ENCODE results near the gene DCC.
"Not testable (repeated sequence)": the region's sequence is repeated elsewhere in the genome, so short reads cannot be mapped to it uniquely, and the experiment has no call there.

The DCC gene

GRCh38 chr18:52344881-52345280, 4.9 kb downstream of the DCC start:
- TF ChIP-seq CTCF (conservative IDR thresholded peaks at IDR 0.05; ENCODE audit: low read length) = no peak
- no peak overlapping the region for H3K4me3 ChIP-seq (ENCODE audit: low read length)
- DNase-seq (ENCODE audit: low read depth) = no peak

- no peak for DNase-seq (ENCODE audit: low read depth)
- TF ChIP-seq CTCF (conservative IDR thresholded peaks at IDR 0.05; ENCODE audit: low read length) = no peak
- no peak overlapping the region for H3K4me3 ChIP-seq (ENCODE audit: low read length)
These were observed 5.4 kb downstream of the DCC start for GRCh38 chr18:52345428-52345827.

GRCh38 chr18:52348209-52348608, 8.2 kb downstream of the DCC start:
- DNase-seq (ENCODE audit: low read depth) = no peak
- H3K4me3 ChIP-seq (ENCODE audit: low read length) = no peak overlapping the region
- peak; percentile 40 for TF ChIP-seq CTCF (conservative IDR thresholded peaks at IDR 0.05; ENCODE audit: low read length)

GRCh38 chr18:52349498-52349897, 9.5 kb downstream of the DCC start:
- no peak for DNase-seq (ENCODE audit: low read depth)

GRCh38 chr18:52352920-52353319, 12.9 kb downstream of the DCC start:
- TF ChIP-seq CTCF (conservative IDR thresholded peaks at IDR 0.05; ENCODE audit: low read length) = no peak
- no peak for DNase-seq (ENCODE audit: low read depth)
- H3K4me3 ChIP-seq (ENCODE audit: low read length) = no peak overlapping the region

More at GRCh38 chr18:52349498-52349897, 9.5 kb downstream of the DCC start:
- H3K4me3 ChIP-seq (ENCODE audit: low read length) = no peak overlapping the region
- no peak for TF ChIP-seq CTCF (conservative IDR thresholded peaks at IDR 0.05; ENCODE audit: low read length)

- DNase-seq (ENCODE audit: low read depth) = no peak
- no peak for TF ChIP-seq CTCF (conservative IDR thresholded peaks at IDR 0.05; ENCODE audit: low read length)
- H3K4me3 ChIP-seq (ENCODE audit: low read length) = no peak overlapping the region
These were observed 13.6 kb downstream of the DCC start for GRCh38 chr18:52353589-52353988.

GRCh38 chr18:52363861-52364260, 23.9 kb downstream of the DCC start:
- TF ChIP-seq CTCF (conservative IDR thresholded peaks at IDR 0.05; ENCODE audit: low read length) = no peak
- H3K4me3 ChIP-seq (ENCODE audit: low read length) = no peak overlapping the region
- no peak for DNase-seq (ENCODE audit: low read depth)

GRCh38 chr18:52366851-52367250, 26.9 kb downstream of the DCC start:
- not testable (repeated sequence) for H3K4me3 ChIP-seq (ENCODE audit: low read length); DNase-seq (ENCODE audit: low read depth)

Data from AG10803 (cell line).